HPDE6-E6E7 (cell line): ENCODE results near the gene S100P.
"Not testable (repeated sequence)": the region's sequence is repeated elsewhere in the genome, so short reads cannot be mapped to it uniquely, and the experiment has no call there.

Source experiments
- DNase-seq: peaks from one replicate; pipeline ENCODE4 v3.0.0; 2011; ENCODE audit warnings: missing footprints; ENCODE audit errors: extremely low spot score

Gene S100P

GRCh38 chr4:6724421-6725111, 30.9 kb downstream of the S100P start:
- no peak for DNase-seq

DNA sequence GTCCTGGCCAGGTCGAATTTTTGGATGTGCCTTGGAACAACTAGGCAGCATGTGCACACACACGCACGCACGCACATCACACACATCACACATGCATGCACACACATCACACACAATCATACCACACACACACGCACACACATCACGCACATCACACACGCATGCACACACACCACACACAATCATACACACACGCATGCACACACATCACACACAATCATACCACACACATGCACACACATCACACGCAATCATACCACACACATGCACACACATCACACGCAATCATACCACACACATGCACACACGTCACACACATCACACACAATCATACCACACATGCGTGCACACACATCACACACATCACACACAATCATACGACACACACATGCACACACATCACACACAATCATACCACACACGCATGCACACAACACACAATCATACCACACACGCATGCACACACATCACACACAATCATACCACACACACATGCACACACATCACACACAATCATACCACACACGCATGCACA, 31.8 kb downstream of the S100P start:
- DNase-seq, result not testable (repeated sequence)

- no peak for DNase-seq
Observed at GRCh38 chr4:6727081-6727942, 33.6 kb downstream of the S100P start.

GRCh38 chr4:6727943-6728250, 34.2 kb downstream of the S100P start:
- no peak for DNase-seq

DNA sequence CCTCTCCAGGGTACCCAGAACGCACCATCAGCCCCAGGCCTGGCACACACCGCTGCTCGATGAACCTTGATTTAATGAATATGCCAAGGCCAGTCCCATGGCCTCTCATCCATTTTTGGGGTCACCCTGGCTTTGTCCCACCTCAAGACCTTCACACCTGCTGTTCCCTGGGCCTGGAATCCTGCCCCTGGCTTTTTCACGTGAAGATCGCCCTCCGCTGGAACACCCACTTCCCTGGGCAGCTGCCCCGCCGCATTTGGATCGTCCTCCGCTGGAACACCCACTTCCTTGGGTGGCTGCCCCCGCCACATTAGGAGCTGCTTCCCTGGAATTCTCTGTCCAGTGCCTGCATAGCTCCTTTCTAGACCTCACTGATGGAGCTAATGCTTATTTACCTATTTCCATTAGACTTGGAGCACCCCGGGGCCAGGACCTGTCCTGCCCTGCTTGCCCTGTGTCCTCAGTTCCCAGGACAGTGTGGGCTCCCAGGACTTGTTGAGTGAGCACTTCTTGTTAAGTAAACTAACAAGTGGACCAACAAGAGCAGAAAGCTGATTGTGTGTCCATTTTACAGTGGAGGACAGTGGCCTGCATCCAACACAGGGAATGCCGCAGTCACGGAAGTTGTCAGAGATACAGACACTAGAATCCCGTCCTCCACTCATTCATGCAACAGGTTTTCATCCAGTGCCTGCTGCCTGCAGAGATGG, 34.8 kb downstream of the S100P start:
- DNase-seq, result no peak

DNA sequence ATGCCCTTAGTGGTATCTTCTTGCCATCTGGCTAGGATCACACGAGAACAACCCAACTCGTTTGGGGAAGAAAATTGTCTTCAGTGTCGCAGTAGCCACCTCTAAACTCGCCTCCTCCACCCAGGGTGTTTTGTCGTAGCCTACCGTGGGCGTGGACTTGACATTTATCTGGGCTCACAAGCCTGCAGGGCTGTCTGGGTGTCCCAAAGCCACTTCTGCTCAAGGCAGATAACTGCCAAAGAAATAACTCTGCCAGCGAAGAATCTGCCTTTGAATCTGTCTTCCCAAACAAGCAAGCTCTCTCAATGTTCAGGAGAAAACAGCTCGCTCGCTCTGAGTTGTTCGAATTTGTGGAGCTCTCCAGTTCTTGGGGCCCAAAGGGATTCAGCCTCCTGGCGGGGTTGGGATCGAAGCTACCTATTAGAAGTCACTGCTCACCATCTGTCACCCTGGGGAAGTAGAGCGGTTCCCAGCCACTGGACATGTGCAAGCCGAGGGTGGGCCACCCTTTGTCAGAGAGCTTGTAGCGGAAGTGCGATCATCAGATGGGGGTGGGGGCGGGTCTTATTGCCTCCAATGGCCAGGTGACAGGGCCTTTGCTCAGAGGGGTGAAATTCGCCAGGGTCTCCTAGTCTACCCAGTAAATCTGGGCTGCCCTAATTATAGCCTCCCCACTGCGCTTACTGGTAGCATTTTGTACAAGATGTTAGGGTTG, 37.1 kb downstream of the S100P start:
- DNase-seq, result no peak

GRCh38 chr4:6731318-6731675, 37.6 kb downstream of the S100P start:
- DNase-seq, result no peak

DNA sequence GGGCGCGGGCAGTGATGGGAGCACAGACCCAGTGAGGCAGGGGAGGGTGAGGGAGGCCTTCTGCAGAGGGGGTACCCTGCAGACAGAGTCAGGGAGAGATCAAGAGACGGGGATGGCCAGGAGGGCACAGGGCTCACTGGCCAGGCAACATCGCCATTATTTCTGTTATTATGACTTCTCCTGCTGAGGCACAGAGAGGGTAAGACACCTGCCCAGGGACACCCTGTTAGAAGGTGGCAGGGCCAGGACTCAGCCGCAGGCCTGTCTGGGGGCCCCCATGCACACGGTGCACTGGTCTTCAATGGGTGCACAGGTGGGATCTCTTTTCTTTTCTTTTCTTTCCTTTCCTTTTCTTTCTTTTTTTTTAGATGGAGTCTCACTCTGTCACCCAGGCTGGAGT, 38.1 kb downstream of the S100P start:
- no peak for DNase-seq

DNA sequence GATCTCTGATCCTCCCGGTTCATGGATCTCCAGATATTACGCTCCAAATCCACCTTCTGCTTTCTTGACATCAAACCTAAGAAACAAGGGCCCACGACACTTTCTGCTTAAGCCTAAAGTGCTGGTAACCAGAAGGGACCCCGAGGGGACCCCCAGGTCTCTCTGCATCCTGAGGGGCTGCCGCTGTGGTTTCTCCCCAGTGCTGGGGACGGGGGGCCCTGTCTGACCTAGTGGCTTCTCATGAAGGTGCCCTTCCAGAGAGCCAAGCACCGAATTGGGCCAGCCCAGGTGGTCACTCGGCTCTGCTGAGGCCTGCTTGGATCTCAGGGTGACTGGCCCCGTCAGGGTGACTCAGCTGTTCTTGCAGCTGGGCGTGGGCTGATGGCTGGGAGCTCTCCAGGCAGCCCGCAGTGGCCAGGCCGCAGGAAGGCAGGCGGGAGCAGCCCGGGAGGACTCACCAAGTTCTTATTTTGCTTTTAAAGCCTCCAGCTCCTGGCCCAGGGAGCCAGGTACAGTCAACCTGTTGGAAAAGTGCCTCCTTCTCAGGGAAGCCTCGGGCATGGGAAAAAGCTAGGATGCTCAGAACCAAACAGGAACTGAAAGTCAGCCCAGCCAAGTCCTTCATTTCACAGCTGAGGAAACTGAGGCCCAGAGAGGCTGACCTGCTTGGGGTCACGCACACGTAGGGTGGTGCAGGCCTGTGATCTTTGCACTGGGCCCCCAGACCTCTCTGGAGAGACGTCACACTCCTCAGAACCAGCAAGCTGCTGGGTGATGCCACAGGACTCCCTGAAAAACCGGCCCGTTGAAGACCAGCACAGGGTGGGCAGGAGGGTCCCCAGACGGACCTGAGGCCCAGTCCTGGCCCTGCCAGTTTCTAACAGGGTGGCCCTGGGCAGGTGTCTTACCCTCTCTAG, 39.0 kb downstream of the S100P start:
- peak; percentile 89 for DNase-seq

DNA sequence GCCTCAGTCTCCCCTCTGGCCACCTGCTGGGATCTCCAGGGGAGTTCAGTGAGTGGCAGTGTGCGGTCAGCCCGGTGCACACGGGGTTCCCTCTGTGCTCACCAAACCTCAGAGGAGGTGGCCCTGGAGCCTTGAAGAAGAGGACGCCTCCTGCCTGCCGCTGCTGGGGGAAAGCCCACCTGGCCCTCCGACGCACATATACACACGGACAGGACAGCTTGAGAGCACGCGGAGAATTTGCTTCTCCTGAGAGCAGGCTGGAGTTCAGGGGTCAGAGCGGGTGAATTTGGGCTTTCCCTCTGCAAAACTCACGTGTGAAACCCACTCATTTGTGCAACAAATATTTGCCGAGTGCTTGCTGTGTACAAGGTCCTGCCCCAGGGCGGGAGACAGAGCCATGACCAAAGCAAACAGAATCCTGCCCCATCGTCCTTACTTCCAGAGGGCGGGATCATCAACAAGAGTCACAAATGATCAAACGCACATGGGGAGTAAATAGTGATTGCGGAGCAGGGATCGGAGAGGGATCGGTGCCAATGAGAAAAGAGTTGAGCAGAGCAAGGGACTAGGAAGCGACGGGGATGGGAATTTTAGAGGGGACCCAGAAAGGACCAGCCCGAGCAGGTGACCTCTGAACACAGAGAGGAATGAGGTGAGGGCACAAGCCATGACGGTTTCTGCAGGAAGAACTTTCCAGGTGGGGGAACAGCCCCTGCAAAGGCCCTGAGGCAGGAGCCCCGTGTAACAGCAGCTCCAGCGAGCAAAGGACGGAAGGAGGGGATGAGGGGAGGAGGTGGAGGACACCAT, 39.9 kb downstream of the S100P start:
- DNase-seq, result no peak

DNA sequence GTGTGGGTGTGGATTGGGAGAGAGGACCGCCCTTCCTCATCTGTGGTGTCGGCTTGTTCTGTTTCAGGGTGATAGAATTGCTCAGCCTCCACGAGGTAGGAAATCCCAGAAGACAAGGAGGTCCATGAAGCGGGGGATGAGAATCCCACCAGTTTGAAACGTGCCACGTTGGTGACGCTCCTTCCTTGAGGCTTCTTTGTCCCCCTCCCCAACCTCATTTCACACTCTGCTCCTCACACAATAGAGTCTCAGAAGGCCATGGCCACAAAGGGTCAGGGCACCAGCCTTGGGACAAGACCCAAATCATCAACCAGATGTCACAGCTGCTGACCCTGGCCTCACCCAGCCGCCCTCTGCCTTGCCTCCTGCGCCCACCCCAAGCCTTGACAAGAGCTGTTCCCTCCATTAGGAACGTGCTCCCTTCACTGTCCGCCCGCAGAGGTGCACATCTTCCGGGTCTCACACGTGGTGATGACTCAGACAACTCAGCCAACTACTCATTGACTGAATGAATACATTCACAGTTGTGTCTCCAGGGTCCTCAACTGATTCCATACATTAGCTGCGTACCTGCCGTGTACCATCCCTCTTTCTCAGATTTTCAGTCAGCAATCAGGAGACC, 40.6 kb downstream of the S100P start:
- DNase-seq, result no peak

- no peak for DNase-seq
Observed at GRCh38 chr4:6739920-6740319, 46.2 kb downstream of the S100P start.

DNA sequence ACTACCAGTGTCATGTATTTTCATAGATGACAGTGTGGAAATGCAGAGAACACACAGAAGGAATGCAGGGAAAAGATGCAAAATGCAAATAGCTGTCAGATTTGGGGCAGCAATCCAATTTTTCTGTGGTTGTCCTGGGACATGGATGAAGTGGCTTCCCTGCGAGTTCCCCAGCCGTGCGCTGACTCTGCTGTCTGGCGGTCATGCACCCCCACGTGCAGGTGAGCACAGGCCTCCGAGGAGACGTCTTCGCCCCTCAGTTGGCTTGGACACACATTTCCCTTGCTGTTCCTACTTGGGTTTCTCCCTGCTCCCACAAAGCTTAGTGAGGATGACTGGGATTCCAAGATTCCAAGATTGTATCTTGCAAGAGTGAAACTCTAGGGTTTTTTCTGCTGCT, 46.7 kb downstream of the S100P start:
- no peak for DNase-seq

GRCh38 chr4:6742507-6742906, 48.8 kb downstream of the S100P start:
- no peak for DNase-seq

GRCh38 chr4:6742989-6743388, 49.3 kb downstream of the S100P start:
- no peak for DNase-seq
